HG03565 (cell line): ENCODE measurements around the gene MEN1.

Source experiments
- ATAC-seq: cut with Tn5 transposase; IDR thresholded peaks from one replicate; pipeline ENCODE4 v1.9.1; 2021; ENCODE audit warnings: mild to moderate bottlenecking, moderate library complexity; ENCODE audit not compliant: unreplicated experiment

Gene MEN1

DNA sequence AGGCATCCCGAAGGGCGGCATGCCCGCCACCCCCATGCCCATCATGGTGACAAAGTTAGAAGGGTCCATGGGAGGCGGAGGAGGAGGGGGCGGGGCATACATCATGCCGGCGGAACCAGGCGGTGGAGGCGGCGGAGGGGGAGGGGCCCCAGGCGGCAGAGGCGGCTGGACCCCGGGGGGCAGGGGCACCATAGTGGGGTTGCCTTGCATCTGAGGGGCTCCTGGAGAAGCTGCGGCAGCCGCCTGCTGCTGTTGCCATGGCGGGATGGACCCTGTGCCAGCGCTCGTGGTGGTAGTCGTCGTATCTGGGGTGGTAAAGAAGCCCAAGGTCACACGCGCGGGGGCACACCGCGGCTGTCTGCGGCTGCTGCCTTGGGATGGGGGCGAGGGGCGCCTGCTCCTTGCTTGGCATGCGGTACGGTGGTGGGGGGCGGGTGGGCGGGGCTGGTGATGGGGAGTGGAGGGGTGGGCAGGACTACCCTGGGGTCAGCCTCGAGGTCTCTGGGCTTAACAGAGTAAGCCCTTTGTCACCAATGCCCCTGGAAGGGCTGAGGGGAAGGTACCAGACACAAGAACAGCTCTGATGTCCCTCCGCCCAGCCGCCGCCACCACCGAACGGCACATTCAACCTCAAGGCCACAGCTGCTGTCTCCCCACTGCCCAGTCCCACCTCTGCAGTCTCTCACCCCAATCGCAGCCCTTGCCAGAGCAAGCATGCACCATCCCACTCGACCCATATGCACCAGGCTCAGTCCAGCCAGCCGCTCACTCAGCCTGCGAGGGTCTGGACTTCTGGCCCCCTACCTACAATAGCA, 44.3 kb downstream of the MEN1 start:
- ATAC-seq, result no peak

DNA sequence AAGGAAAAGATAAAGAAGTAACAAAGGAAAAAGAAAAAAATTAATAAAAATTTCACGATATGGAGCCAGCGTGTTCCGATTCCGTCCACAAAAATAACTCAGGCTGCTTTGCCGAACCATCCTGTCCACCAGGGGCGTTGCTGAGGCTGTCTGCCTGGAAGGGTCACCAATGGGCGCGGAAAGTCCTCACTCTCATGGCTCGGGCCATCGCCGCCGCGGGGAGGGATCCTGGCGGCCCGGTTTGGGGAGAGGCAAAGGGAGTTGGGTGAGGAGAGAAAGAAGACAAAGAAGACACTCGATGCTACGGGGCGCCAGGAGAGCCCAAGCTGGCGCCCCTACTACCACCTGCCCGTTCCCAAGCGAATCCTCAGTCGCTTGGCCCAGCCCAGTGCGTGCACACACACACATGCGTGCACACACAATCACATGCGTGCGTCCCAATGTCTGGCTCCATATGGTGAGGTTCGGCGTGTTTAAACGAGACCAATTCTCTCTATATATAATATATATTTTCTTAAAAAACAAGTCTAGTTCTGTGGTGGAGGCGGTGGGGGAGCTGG, 45.0 kb downstream of the MEN1 start:
- no peak for ATAC-seq

DNA sequence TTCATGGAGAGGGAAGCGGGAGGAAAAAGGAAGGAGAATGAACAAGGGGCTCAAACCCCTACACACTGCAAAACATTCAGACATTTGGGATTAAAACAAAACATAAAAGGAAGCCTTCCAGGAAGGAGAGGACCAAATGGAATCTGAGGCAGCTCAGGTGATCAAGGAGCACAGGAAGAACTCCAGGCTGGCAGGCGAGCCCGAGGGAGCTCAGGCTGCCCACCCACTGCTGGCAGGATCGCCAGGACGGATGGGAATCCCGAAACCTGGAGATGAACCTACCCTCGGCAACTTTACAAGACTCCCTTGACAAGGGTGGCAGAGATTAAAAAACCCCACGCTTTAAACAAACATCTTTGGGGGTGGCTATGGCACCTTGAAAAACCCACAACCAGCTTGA, 45.6 kb downstream of the MEN1 start:
- no peak for ATAC-seq

DNA sequence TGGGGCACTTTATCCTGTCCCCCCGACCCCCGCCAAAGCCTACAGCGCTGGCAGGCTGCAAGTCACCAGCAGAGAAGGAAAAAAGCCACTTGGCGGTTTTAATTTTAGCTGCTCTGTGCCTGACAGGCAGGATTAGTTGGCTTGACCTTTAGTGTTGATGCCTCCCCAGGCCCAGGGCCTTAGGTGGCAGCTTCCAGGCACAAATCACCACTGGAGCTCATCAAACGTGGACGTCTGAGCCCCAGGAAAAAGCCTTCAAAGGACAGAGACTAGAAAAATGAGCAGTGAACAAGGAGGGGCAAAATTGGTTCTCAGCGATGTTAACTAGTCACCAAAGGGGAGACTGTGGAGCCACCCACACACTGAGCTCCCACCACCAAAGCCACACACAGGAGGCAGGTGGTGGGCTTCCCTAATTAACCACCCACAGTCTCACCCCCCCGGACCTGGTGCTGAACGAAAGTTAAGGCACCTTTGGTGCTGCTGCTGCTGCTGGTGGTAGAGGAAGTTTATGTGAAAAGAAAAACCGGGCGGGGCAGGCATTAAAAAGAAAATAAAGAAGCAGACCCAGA, 46.2 kb downstream of the MEN1 start:
- no peak for ATAC-seq

DNA sequence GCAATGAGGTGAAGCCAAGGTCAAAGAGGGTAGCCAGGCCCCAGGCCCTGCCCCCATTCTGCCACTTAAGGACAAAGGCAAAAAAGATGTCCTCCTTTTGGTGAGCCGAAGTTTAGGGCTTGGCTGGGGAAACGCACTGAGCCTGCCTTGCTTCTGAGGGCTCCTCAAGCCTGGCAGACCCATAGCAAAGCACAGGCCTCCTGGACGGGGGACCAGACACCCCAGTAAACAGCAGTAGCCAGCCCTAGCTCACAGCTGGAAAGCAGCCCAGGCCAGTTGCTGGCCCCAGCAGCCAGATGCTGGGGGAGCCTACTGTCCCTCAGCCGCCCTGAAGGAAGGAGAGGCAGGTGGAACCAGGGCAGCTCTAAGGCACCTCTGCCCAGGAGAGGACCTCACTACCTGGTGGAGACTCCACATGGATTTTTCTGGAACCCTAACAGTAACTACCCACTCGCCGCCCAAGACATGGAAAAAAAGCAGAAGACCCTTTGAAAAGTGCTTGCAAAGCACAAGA, 46.8 kb downstream of the MEN1 start:
- ATAC-seq, result no peak

DNA sequence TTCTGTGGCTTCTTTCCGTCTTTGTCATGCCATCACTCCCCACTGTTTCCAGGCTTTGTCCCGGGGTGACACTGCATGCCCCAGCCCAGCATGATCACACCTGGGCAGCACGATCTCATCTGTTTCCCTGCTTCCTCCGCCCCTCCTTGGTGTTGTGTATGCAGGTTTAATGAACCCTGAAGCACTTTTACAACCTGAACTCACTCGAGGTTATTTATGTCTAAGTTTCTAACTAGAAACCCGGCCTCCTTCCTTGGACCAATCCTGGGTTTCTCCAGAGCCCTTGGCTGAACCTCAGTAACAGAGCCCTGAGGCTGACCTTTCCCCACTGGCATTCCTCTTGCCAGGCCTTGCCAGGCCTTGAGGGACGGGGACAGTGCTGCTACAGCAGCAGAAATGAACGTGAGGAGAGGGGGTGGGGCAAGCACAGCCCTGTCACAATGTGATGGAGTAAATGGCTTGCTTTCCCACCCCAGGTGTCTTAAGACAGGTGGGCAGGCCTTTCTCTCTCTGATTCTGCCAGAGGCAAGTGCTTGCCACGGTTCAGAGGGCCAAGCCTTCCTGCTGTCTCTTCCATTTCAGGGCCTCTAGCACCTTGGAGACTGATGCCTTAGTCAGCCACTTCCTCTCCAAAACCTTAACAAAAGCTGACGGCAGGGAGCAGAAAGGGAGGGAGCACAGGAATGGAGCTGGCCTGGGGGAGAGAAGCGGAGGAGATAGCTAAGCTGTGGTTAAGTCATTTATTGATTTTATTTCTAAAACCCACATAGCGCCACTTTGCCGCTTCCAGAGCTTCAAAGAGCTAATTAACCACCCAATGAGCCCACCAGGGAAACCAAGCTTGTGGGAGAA, 47.5 kb downstream of the MEN1 start:
- ATAC-seq, result no peak

DNA sequence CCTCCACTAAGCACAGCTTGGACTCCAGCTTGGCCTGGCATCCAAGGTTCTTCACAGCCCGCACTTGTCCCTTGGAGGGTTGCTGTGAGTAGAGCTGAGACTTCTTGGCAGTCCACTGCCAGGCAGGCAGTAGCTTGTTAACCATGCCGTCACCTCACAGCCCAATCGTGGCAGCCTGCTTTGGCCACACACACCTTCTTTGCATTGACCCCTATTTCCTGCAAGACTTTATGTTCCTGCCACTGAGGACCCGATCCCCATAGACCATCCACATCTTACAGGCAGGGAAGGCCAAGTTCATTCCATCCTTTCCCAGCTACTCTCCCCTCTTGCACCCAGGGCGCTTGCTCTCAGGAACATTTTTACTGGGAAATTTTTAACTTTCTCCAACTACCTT, 48.1 kb downstream of the MEN1 start:
- no peak for ATAC-seq

DNA sequence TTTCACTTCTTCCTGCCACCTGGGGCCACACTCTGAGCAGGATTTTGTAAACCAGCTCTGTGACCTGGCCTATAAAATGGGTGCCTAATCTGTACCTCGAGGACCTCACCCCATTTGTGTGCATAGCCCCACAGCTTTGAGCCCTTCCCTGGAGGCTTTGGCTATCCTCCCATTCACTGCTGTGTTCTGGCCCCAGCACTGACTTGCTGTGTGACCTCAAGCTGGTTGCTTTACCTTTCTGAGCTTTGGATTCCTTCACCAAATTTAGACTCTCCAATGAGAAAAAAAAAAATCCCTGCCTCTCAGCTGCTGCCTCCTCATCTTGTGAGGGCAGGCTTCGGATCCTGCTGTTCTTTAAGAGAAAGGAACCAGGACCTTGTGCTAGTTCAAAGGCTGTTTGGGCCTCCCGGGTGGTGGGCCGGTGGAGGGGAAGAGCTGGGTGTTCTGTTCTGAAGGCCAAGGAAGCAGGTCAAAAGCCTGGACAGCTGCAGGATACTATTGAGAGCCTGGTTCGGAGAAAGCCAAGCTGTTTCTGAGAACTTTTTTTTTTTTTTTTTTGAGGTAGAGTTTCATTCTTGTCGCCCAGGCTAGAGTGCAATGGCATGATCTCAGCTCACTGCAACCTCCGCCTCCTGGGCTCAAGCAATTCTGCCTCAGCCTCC, 49.5 kb downstream of the MEN1 start:
- no peak for ATAC-seq

DNA sequence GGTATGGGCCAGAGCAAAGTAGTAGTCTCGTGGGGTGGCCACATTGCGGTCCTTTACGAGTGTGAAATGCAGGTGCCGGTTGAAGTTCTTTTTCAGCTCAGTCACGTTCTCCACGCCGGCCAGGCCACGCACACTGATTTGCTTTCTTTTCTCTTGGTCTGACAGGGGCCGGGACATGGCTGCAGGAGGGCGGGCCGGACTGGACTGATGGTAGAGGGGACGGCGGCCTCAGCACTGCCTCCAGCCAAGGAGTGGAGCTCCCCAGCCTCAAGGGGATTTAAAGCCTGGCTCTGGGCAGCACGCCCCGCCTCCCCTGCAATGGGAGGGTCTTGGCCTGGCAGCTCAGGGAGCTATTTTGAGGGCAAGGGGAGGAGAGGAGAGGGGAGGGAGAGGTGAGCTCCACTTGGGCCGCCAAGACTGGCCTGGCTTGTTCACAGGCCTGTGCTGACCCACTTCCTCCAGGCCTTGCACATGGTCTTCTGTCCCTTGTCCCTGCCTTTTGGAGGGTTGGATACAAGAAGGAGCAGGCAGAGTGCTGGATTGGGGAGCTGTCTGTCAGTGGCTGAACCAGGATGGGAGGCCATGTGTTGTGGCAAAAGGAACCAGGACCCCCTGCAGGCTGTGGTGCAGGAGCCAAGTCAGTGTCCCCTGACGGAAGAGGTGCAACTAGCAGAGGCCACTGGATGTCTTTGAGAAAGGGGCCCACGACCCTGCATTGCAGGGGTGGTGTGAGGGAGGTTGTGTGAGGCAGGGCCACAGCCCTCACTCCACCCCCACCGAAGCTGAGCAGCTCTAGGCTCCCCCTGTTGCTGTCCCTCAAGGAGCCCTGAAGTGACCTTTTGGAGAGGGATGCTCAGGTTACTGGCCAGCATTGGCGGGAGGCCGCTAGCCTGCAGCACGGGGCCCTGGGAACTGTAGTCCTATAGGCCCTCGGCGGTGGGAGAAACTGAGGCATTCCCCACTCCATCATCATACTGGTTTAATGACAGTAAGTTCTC, 50.3 kb downstream of the MEN1 start, which contains the start of gene PYGM:
TSS of gene PYGM (minus strand) at position 253 of the 998 bp plus-strand sequence. CDS start at position 177, 76 bp downstream.
- no peak for ATAC-seq

DNA sequence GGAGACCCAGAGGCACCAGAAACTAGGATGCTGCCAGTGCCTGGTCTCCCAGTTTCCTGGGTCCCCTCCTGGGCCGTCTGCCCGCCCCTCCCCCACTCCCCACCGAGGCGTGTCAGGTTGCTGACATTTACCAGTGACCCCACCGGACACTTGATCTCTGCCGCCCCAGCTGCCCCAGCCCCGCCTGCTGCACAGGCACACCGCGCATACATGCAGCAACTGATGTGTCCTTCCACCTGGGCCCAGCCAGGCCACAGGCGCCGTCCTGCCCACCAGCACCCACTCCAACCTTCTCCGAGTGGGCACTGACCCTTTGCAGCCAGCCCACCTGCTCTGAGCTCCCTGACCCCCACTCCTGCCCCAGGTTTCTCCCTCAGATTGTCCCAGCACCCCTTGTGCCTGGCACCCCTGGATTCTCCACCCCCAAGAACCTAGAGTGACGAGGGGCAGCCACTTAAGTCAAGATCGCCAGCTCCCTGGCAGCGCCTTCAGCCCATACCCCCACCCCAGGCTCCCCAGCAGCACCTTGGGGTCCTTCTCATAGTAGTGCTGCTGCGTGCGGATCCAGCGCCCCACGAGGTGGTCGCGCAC, 51.1 kb downstream of the MEN1 start:
- no peak for ATAC-seq

DNA sequence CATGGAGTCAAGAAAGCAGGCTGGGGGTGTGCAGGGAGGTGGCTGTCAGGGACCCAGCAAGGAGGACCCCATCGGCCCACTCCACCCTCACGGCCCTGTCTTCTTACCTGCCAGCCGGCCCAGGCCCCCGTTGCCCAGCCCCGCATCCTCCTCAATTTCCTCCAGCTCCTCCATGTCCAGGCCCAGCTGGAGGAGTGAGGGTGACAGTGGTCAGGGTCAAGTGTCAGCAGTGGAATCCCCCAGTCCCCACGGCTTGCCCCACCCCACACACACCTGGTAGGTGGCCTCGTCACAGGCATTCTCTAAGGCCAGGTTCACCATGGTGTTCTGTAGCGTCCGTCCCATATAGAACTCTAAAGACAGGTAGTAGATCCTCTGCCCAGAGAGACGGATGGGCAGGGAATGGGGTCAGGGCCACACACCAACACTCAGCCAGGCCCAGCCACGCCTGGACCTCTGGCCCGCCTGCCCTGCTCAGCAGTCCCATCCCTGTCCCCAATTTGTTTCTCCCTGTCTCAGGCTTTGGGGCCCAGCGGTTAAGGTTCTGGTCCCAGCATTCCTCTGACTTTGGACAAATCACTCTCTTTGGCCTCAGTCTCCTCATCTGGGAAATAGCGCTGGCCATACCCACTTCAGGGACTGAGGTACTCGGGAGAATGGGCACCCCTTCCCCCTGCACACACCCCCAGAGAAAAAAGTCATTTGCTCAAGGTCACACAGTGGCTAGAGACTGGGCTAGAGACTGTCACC, 51.8 kb downstream of the MEN1 start:
- ATAC-seq, result no peak

DNA sequence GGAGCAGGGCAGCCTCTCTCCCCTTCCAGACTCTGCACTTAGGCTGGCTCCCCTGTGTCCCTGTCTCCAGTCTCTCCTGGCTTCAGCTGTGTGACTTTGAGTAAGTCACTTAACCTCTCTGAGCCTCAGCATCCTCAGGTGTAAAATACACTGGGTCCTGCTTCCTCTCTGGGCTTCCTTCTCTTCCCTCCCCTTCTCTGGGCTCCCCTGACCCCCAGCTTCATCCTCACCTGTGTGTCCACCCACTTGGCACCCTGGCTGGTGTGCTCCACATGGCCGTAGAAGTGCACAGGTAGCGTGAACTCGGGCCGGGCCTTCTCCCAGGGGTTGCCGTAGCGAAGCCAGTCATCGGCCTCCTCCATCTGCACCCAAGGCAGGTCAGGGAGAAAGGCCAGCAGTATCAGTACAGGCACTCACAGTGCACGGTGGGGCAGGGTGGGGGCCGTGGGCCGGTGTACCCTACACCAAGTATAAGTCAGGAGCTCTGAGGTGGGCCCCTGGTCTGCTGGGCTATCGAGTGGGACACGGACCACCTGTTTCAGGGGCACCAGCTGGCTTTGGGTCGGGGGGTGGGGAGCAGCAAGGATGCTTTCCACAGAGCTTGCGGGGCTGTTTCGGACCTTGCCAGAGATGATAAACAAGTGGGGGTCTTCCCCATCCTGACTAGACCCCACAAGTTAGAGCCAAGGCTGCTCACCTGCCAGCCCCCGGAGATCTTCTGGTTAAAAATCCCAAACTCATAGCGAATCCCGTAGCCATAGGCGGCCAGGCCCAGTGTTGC, 52.6 kb downstream of the MEN1 start:
- ATAC-seq, result no peak

DNA sequence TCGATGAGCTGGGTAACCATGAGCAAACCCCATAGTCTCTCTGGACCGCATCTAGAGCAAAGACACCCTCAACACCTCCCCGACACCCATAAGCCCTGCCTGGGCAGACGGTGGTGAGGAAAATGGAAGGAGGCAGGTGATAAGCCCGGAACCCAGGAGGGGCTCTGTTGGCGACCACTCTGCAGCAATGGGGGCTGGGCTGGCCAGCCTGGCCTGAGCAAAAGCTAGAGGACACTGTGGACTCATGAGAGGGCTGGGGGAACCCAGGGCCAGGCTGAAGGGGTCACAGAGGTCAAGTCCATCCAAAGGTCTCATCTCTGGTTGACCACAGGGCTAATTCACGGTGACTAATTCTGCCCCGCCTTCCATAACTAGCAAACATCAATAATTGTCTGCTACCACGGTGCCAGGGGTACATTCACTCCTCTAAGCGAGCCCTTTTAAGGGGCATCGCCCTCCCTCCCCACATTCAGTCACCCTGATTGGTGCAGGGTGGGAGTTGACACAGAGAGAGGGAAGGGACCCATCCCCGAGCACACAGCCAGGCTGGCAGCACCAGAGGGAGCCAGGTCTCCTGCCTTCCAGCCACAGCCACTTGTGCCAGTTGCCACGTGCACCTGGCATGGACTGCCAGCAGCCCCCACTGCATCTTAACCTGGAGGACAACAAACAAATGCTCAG, 54.5 kb downstream of the MEN1 start:
- ATAC-seq, result no peak

DNA sequence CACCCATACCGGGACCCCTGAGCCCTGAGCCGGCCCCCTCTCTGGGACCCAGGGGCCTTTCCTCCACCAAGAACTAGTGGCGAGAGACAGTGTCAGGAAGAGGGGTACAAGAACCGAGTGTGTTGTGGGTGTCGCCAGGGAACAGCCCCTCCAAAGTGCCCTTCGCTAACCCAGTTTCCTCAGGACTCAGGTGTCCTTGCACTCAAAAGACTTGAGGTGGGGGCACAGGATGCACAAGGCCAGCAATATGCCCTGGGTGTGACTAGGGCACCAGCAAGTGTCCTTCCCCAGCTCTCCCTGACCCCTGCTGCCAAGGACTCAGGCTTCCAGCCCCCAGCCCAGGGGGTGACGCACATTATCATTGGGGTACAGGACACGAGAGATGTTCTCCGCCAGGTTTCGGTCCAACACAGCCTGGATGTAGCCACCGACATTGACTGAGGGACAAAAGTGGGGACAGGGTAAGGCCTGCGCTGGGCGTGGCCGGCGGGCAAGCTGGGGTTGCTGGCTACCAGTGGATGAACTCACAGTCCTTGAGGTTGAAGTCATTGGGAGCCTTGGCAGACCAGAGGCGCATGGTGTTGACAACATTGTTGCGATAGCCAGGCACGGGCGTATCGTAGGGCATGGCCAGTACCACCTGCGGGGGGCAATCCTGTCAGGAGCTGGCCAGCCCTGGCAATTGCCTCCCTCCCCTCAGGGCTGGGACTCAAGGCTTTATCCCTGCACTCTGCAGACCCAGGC, 55.3 kb downstream of the MEN1 start:
- ATAC-seq, result no peak

DNA sequence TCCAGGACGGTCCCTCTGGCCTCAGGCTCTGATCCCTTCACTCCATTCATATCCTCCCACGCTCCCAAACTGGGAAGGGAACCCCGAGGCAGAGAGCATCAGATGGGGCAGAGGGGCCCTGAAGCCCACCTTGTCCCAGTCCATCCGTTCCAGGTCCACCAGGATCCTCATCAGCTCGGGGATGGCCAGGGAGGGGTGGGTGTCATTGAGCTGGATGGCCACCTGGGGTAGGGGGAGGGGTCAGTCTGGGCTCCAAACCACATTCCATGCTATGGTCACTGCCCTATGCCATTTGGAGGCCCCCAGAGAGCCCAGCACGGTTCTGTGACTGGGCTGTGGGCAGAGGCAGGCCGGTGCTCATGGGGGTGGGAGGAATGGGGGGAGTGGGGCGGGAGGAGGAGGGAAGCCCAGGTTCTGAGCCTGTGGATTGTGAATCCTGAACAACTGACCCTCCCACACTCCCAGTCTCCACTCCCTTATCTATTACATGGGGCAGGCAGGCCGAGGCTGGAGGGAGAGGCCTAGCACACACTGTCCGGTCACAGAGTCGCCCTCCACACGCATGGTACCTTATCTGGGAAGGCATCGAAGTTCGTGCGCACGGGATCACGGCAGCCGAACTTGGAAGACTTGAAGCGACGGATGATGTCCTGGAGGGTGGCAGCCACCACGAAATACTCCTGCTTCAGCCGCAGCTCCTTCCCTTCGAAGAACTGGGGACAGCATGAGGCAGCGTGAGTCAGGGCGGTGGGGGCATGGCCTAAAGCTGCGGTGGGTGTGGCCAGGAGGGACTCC, 56.0 kb downstream of the MEN1 start:
- ATAC-seq, result no peak
